SW 1271 (cell line): ENCODE data around the gene UTP14A.

Source experiments
- DNase-seq, 2 experiments: peaks; one replicate each; lab custom pipeline; 2025; lab: John Stamatoyannopoulos, UW

UTP14A gene

GRCh38 chrX:129953334-129953648 lies 47.3 kb downstream of the UTP14A start:
- no peak for DNase-seq

- no peak for DNase-seq
Measured at GRCh38 chrX:129953881-129954280, 47.9 kb downstream of the UTP14A start.

GRCh38 chrX:129954804-129955203 lies 48.8 kb downstream of the UTP14A start:
- DNase-seq, result no peak

- DNase-seq, result no peak
Measured at GRCh38 chrX:129955682-129956081, 49.7 kb downstream of the UTP14A start.

GRCh38 chrX:129956145-129956544 lies 50.2 kb downstream of the UTP14A start:
- no peak for DNase-seq

GRCh38 chrX:129956765-129957164 lies 50.8 kb downstream of the UTP14A start:
- no peak for DNase-seq

GRCh38 chrX:129957241-129958082 lies 51.5 kb downstream of the UTP14A start:
- peak; percentile 2 to 8 for DNase-seq

GRCh38 chrX:129958083-129958465 lies 52.1 kb downstream of the UTP14A start:
- no peak for DNase-seq

- DNase-seq, result no peak
Measured at GRCh38 chrX:129958814-129959492, 53.0 kb downstream of the UTP14A start.

- DNase-seq, result no peak
Measured at GRCh38 chrX:129959493-129959832, 53.5 kb downstream of the UTP14A start.

- no peak for DNase-seq
Measured at GRCh38 chrX:129961180-129962083, 55.5 kb downstream of the UTP14A start.

- no peak for DNase-seq
Measured at GRCh38 chrX:129963729-129964128, 57.8 kb downstream of the UTP14A start.

GRCh38 chrX:129965166-129965565 lies 59.2 kb downstream of the UTP14A start:
- no peak for DNase-seq

GRCh38 chrX:129968968-129969367 lies 63.0 kb downstream of the UTP14A start:
- no peak for DNase-seq

- DNase-seq, result no peak
Measured at GRCh38 chrX:129976441-129976840, 70.5 kb downstream of the UTP14A start.
